Stimulated activated CD8-positive, alpha-beta memory T cell treated with anti-CD3 and anti-CD28 coated beads, Interleukin-2, amount 100 ng/mL, for 1 hour (primary cell): Measurements from ENCODE around the gene ITGB4.

Experiments
- DNase-seq, 2 donors: peaks; one replicate each; pipeline ENCODE4 v3.0.0-alpha.2; 2020; ENCODE audit warnings: low read depth in 2 of 2

ITGB4 gene

DNA sequence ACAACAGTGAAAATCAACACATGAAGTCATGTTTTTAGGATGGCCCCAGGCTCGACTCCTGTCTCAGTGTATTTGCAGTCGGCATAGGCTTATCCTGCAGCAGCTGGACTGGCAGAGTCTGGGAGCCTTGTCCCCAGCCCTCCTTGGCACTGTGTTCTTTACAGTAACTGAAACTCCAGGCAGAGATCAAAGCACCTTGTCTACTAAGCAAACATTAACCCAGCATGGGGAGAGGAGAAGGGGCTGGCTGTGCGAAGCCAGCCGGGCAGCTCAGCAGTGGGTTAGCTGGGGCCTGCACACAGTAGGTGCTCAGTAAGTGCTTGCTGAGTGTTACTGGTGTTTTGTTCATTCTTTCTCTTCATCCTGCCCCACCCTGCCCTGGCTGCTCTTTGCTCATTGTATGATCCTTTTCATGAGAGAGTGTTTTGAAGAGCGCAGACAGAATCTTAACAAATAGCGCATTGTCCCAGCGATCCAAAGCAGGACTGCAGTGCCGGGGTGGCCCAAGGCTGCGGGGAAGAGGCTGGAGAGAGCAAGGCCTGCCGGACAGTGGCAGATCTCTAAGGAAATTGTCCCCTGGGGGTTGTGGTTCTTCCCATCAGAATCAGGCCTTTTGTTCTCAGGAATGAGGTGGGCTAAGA, 23.5 kb upstream of the ITGB4 start:
- no peak for DNase-seq

DNA sequence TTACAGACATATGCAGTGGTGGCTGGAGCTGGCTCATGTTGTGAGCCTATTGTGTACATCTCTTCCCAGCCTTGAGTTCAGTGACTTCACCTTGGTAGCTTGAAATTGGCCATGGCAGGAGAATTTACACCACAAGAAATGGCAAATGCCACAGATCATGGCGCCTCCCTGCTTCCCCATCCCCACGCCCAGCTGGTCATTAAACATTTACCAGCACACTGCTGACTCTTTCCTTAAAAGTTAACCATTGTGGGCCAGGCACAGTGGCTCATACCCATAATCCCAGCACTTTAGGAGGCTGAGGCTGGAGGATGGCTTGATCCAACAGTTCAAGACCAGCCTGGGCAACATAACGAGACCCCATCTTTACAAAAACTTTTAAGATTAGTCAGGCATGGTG, 22.6 kb upstream of the ITGB4 start:
- DNase-seq, result no peak

DNA sequence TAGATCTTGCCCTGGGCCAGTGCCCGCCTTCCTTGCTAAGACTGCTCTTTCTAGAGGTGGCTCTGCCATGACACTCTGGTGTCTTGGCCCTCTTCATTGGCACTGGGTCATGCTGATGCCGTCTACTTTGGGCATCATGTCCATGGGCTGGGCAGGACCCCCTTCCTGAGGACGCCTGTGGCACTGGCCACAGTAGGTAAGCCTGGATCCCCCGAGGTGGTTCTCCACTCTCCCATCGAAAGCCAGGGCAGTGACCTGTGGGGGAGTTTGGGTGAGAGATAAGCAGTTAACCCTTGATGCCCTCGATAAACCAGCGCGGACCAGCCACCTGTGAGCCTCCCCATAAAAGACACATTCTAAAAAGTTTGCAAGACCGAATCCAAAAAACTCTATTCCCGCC, 20.0 kb upstream of the ITGB4 start:
- no peak for DNase-seq

DNA sequence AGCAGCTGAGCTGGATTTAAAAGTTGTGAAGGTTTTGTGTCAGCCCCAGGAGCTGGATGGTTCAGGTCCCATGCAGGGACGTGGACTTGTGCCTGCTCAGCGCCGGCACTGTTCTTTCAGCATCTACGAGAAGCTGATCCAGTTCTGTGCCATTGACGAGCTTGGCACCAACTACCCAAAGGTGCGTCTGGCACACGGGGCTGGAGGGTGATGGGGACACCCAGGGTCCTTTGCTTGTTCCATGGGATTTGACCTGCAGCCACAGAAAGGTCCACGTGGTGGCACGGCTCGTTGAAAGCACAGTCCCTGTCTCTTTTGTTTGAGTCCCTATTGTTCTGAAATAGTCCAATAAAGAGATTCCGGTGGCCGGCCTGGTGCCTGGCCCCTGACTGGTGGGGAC, 18.1 kb upstream of the ITGB4 start:
- no peak for DNase-seq

DNA sequence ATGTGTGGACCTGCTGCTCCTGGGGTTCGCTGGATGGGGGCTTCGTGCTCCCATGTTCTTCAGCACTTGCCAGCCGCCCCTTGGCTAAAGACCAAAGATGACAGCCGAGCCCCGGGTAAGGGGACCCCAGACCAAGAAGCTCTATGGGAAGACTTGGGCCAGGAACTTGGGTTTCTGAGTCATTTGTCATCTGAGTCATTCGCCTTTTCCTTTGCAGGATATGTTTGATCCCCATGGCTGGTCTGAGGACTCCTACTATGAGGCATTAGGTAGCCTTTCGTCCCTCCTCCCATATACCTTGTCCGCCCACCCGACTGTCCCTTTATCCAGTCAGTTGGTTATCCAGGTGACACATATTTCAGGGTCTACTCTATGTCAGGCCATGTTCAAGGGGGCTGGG, 17.7 kb upstream of the ITGB4 start:
- DNase-seq, result no peak

DNA sequence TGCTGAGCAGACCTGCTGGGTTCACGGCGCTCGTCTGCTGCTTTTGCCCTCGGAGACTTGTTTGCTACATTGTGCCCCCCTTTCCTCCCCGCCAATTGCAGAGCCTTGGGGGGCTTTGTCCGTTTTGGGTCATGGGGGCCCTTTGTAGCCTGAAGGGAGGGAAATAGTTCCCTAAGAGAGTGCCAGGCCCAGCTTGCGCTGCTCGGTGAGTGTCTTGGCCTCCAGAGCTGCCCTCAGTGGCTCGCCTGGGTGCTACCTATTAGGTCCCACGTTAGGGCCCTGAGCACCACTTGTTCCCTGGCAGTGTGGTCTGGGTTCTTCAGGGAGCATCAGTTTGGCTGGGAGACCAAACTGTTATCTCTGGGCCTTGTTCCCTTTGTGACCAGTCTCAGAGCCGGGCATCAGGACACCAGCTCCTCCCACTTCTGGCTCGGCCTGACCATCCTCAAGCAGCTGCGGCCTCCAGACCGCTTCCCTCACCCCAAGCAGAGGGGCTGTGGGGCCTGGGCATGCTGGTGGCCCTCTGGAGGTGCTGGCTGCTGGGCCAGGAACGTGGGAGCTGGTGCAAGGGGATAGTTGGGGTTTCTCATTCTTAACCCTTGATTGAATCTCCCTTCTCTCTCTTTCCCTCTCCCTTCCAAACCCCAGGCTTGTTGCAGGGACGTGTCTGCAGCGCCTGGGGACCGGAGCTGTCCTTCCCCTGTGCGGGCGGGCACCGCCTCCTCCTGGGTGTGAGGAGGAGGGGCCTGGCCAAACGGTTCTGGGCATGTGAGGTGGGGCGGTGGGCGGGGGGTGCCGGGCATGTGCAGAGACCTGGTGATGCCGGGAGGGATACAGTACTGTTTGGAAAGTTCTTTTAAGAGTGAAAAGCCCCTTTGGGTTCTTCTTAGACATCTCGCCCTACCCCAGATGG, 16.0 kb upstream of the ITGB4 start:
- DNase-seq, result no peak

DNA sequence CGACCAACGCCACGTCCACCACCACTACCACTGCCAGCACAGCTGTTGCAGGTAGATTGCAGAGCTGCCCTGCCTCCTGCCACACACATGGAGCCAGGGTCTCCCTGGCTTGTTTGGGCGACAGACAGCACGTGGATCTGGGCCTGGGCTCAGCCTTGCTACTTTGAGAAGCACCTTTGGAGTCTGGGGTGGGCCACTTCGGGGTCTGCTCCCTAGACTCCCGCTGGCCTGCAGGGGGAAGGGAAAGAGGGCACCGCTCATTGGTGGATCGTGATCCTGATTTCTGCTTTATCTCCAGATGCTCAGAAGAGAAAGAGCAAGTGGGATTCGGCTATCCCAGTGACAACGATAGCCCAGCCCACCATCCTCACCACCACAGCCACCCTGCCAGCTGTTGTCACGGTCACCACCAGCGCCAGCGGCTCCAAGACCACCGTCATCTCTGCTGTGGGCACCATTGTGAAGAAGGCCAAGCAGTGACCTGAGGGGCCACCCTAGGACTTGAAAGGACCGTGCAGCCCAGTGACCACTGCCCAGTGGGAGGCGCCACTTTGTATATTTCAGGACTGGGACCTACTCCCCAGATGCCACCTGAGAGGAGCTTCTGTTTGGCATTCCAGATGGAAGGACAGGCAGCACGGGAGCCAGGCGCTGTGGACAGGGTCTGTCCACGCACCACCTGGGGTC, 15.1 kb upstream of the ITGB4 start:
- DNase-seq, result no peak

DNA sequence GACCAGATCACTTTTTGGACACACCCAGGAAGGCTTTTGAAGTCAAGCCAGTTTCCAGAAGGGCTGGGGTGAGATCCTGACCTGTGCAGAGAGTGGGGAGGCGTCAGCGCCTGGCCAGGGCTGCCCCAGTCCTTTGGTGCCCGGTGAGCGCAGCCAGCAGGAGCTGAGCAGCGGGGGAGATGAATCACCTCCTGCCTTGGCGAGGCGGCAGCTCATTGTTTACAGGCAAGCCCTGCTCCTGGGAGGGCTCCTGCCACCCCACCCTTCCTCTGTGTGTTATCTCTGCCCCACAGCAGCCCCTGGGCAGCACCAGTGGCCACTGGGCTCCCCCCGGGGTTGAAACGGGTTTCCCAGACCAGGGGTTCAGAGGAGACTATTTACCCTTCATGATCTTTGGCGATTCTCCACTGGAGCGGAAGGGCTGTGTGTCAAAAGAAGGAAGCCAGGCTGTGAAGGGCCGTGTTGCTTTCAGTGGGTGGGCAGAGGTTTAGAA, 14.1 kb upstream of the ITGB4 start:
- no peak for DNase-seq

DNA sequence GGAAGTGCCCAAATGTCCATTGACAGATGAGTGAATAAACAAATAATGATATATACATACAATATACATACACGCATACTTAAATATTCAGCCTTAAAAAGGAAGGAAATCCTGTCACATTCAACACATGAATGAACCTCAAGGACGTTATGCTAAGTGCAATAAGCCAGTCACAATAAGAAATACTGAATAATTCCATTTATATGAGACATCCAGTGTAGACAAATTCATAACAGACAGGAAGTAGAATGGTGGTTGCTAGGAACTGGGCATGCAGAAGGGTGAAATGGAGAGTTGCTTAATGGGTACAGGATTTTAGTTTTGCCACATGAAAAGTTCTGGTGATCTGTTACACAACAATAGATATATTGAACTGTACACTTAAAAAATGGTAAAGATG, 8.8 kb upstream of the ITGB4 start:
- DNase-seq, result no peak

DNA sequence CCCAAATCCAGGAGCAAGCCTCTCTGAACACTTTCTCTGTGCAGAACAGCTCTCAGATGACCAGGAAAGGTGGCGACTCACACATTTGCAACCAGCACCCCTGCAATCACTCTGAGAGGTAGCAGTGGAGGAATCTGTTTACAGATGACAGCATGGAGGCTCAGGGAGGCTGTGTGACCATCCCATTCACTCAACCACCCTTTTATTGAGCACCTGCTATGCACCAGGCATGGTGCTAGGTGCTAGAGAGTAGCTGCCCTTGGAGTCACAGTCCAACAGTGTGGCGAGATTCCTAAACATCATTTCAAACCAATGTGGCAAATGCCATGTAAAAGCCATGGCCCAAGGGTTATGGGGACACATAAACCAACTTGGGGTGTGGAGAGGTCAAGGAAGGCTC, 1.5 kb upstream of the ITGB4 start:
- no peak for DNase-seq

DNA sequence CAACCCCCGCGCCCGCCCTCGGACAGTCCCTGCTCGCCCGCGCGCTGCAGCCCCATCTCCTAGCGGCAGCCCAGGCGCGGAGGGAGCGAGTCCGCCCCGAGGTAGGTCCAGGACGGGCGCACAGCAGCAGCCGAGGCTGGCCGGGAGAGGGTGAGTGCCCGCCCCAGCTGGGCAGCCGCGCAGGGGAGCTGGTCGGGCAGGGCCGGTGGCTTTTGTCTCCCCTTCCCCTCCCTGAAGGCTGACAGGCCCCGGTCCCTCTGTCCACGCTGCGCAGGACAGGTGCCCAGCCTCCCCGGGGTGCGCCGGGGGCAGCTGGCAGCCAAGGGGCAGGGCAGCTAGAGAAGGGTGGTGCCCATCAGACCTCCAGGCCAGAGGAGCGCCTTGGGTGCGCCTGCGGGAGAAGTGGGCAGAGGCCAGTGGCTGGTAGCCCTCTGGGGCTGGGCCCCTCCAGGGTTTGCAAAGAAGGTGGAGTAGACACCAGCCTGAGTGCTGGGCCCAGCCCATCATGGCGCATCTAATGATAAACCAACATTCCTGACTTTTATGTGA, 278 bp downstream of the ITGB4 start:
- DNase-seq, result no peak

DNA sequence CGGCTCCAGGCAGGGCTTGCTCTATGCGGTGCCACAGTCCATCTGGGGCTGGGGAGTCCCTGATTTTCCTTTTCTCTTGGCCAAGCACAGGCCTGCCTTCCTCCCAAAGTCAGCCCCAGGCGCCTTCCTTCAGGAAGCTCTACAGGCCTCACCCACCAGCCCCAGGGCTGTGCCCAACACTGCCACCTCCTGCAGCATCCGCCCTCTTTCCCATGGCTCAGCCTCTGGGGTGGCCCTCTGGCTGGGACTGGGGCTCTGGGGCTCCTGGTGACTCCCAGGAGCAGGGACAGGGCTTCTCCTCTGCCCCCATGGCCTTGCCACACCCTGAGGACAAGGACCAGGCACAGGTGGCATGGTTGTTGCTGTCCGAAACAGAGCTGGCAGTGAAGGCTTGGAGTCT, 817 bp downstream of the ITGB4 start:
- DNase-seq, result no peak

DNA sequence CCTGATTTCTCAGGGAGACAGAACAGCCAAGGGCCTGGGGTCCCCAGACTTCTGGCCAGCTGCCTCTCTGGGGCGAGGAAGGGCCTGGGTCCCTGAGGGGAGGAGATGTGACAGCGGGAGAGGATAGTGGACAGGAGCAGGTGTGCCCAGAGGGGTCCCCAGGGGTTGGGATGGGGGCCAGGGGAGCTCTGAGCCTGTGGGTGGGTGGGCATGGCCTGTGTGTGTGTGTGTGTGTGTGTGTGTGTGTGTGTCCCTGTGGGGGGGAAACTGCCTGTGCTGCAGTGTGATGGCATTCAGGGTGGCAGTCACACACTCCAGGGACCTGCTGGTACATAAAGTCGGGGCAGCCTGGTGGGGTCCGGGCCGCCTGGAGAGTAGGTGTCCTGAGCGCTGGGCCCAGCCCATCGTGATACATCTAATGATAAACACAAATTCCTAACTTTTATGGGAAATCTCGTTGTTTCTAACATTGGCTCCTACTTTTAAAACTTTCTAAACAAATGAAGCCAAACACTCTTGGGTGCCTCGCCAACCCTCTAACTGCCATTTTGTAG, 1.4 kb downstream of the ITGB4 start:
- DNase-seq, result no peak

DNA sequence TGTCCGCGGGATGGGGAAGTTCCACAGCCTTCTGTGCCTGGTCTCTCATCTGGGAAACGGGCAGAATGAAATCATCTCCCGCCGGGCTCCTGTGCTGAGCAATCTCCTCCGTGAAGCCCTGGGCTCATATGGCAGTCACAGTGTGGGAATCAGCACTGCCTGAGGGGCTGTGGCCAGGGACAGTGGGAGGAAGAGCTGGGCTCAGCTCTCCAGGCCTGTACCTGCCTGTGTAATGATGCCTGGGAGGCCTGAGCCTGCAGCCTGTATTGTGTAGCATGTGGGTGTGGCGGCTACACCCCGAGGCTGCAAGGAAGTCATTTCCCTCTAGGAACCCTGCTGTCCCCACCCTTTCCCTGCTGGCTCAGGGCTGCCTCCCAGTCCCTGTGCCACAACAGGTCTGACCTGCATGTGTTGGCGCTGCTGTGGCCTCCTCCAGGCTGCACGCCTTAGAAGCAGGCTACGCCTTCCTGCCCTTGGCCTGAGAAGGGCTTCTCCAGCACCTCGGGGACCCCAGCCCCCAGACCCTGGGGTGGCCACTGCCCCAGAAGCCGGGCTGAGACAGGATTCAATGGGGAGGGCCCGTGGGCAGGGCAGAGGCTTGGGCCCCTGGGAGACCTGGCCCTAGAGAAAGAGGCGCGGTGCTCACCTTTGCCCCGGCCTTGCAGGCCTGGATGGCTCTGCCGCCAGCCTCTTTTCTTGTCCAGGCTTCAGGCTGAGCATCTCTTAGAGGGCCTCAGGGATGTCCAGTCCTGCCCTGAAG, 2.1 kb downstream of the ITGB4 start:
- DNase-seq, result no peak

DNA sequence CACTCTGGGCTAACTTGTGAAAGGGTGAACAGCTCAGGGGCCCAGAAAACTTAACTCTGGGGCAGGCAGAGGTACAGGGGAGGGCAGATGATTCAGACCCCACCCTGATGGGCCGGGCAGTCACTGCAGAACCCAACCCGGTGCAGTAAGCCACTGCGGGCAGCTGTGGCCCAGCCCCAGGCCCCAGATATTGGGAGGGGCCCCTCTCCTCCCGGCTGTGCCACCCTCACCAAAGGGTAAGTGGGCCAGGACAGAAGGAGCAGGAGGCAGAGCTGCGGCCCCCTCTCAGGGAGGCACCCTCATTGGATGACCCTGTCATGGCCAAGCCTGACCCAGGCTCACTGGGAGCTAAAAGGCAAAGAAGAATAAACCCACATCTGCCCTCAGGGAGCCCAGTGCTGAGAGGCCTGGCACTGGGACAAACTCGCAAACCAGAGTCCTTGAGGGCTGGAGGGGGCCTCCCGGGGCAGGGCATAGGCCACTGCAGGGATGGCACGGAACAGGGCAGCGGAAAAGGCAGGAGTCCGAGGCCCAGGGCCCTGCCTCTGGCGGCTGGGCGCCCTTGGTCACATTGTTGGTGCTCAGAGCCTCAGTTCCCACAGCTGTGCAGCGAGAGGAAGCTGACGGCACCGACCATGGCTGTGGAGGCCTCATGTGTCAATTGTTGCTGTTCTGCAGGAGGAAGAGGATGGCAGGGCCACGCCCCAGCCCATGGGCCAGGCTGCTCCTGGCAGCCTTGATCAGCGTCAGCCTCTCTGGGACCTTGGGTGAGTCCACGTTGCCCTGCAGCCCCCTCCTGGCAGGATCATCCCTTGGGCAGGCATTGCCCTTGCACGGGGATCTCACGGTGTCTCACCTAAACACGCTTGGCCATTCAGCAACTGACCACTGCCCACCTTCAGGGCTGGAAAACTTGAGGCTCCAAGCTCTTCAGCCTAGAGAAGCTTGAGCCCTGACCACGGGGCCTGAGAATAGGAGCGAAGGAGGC, 3.1 kb downstream of the ITGB4 start:
- no peak for DNase-seq

DNA sequence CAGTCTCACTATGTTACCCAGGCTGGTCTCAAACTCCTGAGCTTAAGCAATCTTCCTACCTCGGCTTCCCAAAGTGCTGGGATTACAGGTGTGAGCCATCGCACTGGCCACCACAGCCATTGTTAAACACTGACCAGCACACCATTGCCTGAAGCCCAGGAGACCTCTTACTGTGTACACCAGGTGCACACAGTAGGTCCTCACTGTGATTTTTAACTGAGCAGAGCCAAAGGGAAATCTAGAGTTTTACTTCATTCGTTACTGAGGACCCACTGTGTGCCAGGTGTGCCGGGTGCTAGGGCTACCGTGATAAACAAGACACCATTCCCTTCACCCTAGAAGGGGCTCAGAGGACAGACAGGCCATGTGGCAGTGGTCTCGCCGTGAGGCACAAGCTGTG, 4.2 kb downstream of the ITGB4 start:
- no peak for DNase-seq

DNA sequence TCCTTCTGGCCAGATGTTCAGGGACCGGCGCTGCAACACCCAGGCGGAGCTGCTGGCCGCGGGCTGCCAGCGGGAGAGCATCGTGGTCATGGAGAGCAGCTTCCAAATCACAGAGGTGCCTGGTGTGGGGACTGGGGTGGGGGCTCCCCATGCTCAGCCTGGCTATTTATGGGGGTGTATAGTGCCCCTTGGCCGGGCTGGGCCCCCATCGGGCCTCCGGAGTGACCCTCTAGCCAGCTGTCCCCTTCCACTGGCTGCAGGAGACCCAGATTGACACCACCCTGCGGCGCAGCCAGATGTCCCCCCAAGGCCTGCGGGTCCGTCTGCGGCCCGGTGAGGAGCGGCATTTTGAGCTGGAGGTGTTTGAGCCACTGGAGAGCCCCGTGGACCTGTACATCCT, 6.1 kb downstream of the ITGB4 start:
- no peak for DNase-seq

DNA sequence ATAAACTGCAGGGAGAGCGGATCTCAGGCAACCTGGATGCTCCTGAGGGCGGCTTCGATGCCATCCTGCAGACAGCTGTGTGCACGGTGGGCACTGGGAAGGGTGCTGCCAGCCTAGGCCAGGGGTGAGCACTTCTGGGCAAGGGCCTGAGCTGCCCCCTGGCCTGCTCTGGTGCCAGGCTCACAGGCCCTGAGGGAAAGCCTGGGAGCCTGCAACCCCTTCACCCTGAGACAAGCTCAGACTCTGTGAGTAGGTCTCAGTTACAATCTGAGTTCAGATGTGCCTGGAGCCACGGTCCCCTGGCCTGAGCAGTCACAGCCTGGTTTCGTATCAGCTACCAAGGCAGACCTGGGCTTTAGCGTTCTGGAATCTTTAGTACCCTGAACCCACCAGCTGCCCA, 8.1 kb downstream of the ITGB4 start:
- DNase-seq, result no peak

DNA sequence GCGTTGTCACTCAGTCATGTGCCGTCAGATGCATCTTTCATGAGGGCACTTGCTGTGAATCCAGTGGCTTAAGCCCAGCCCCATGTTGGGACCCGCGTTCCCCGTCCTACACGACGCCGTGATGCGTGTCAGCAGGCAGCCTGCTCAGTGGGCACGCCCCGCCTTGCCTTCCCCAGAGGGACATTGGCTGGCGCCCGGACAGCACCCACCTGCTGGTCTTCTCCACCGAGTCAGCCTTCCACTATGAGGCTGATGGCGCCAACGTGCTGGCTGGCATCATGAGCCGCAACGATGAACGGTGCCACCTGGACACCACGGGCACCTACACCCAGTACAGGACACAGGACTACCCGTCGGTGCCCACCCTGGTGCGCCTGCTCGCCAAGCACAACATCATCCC, 8.8 kb downstream of the ITGB4 start:
- no peak for DNase-seq

DNA sequence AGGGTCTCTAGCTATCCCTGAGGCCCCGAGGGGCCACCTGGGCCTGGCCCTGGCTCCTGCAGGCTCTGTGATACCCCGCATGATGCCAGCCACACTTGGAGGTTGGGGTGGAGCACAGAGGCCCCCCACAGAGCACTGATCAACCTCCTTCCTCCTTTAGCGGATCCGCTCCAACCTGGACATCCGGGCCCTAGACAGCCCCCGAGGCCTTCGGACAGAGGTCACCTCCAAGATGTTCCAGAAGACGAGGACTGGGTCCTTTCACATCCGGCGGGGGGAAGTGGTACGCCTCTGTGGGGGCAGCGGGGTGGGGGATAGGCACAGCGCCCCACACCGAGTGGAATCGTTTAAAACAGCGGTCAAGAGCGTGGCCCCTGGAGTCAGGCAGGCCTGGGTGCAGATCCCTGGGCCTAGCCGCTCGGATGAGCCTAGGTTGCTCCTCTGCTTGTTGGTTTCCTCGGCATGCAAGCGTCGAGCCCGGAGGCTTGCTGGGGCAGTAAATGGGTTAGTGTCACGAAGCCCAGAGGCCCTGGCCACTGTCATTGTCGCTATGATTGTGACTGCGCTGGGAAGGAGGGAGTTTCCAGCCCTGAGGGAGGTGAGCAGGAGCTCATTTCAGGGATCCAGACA, 9.9 kb downstream of the ITGB4 start:
- DNase-seq, result no peak
